Fibroblast of pulmonary artery (primary cell): ENCODE measurements around the gene PFDN6.

Source experiments
- DNase-seq: peaks from one replicate; pipeline ENCODE4 v3.0.0-alpha.2; 2010; ENCODE audit warnings: low read depth
- H3K4me3 ChIP-seq: replicated peaks from 2 replicates; pipeline ENCODE4 v1.5.1; 2011; ENCODE audit warnings: low read depth, mild to moderate bottlenecking, control low read depth, low read length, moderate library complexity
- CTCF ChIP-seq: IDR thresholded peaks from 2 replicates; pipeline ENCODE4 v1.5.1; 2011; ENCODE audit warnings: mild to moderate bottlenecking, control low read depth, low read length, inconsistent platforms; ENCODE audit errors: missing control alignments

Gene PFDN6

GRCh38 chr6:33333666-33334065 lies 44.3 kb downstream of the PFDN6 start:
- DNase-seq, result no peak
- no peak for TF ChIP-seq CTCF
- H3K4me3 ChIP-seq, result no peak overlapping the region

- TF ChIP-seq CTCF, result no peak
- no peak overlapping the region for H3K4me3 ChIP-seq
- DNase-seq, result no peak
Measured at GRCh38 chr6:33335916-33336315, 46.5 kb downstream of the PFDN6 start.

- DNase-seq, result no peak
- no peak overlapping the region for H3K4me3 ChIP-seq
- no peak for TF ChIP-seq CTCF
Measured at GRCh38 chr6:33336495-33336894, 47.1 kb downstream of the PFDN6 start.

- no peak for TF ChIP-seq CTCF
- H3K4me3 ChIP-seq, result no peak overlapping the region
- no peak for DNase-seq
Measured at GRCh38 chr6:33339193-33339592, 49.8 kb downstream of the PFDN6 start.
